Ishikawa (cell line): ENCODE measurements around the gene RAPGEF4.

Experiments used
- CEBPB ChIP-seq: IDR thresholded peaks from 2 replicates; pipeline ENCODE4 v1.6.1; 2012
- CREB1 ChIP-seq: IDR thresholded peaks from 2 replicates; pipeline ENCODE4 v1.6.1; 2012; ENCODE audit warnings: low read depth
- EGR1 ChIP-seq: IDR thresholded peaks from 2 replicates; pipeline ENCODE4 v1.6.1; 2012
- NFIC ChIP-seq: IDR thresholded peaks from 2 replicates; pipeline ENCODE4 v1.6.1; 2012
- RAD21 ChIP-seq: IDR thresholded peaks from 2 replicates; pipeline ENCODE4 v1.6.1; 2012; ENCODE audit warnings: low read depth
- TAF1 ChIP-seq: IDR thresholded peaks from 2 replicates; pipeline ENCODE4 v1.6.1; 2012; ENCODE audit warnings: low read depth, mild to moderate bottlenecking
- TEAD4 ChIP-seq: IDR thresholded peaks from 2 replicates; pipeline ENCODE4 v1.6.1; 2012
- YY1 ChIP-seq: IDR thresholded peaks from 2 replicates; pipeline ENCODE4 v1.6.1; 2012; ENCODE audit warnings: low read depth
- TF ChIP-seq, protein P1 (sequence below): IDR thresholded peaks from 2 replicates; pipeline ENCODE4 v1.6.1; 2012
- TF ChIP-seq, protein P2 (sequence below): IDR thresholded peaks from 2 replicates; pipeline ENCODE4 v1.6.1; 2012

DNA sequence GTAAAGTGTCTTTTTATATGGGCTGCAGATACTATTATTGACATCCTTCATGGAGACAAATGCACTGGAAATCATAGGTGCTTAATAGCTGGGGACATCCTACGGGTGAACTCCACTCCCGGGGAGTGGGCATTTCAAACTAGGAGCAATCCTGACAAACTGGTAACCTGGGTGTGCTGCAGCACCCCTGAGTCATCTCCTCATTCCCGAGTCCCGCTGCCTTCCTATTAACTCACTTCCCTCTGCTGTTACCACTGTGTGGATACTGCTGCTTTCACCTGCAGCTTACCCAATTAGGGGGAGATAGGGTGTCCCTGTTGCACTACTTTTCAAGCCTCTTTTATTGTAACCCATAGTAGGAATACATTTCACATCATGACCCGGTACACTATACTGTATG, 134.2 kb downstream of the RAPGEF4 start:
- TF ChIP-seq, protein P1, sequence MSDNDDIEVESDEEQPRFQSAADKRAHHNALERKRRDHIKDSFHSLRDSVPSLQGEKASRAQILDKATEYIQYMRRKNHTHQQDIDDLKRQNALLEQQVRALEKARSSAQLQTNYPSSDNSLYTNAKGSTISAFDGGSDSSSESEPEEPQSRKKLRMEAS, result no peak
- no peak for TF ChIP-seq CEBPB
- TF ChIP-seq CREB1, result no peak
- no peak for TF ChIP-seq YY1
- no peak for TF ChIP-seq TAF1
- TF ChIP-seq EGR1, result no peak
- TF ChIP-seq NFIC, result no peak
- no peak for TF ChIP-seq TEAD4
- TF ChIP-seq RAD21, result no peak
- TF ChIP-seq, protein P2, sequence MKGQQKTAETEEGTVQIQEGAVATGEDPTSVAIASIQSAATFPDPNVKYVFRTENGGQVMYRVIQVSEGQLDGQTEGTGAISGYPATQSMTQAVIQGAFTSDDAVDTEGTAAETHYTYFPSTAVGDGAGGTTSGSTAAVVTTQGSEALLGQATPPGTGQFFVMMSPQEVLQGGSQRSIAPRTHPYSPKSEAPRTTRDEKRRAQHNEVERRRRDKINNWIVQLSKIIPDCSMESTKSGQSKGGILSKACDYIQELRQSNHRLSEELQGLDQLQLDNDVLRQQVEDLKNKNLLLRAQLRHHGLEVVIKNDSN, result no peak
